Hematopoietic multipotent progenitor cell treated with erythropoietin and hydrocortisone succinate and interleukin-3 and kit ligand, for 8 days (in vitro differentiated cells): ENCODE data around the gene NCAPG2.

Experiments
- DNase-seq: peaks from one replicate; pipeline ENCODE4 v3.0.0-alpha.2; 2015

Gene NCAPG2

GRCh38 chr7:158623241-158623640 lies 81.4 kb downstream of the NCAPG2 start:
- no peak for DNase-seq

GRCh38 chr7:158620839-158621441 lies 83.7 kb downstream of the NCAPG2 start:
- DNase-seq = no peak

- DNase-seq = no peak
These were observed 84.2 kb downstream of the NCAPG2 start for GRCh38 chr7:158620418-158620817.

GRCh38 chr7:158618745-158619140 lies 85.9 kb downstream of the NCAPG2 start:
- DNase-seq = no peak

GRCh38 chr7:158617737-158618128 lies 86.9 kb downstream of the NCAPG2 start:
- DNase-seq = no peak

- DNase-seq = no peak
These were observed 88.6 kb downstream of the NCAPG2 start for GRCh38 chr7:158616050-158616449.

- DNase-seq = no peak
These were observed 89.9 kb downstream of the NCAPG2 start for GRCh38 chr7:158614700-158615099.

GRCh38 chr7:158613481-158613880 lies 91.1 kb downstream of the NCAPG2 start:
- DNase-seq = peak; percentile 32

GRCh38 chr7:158612546-158612945 lies 92.1 kb downstream of the NCAPG2 start:
- no peak for DNase-seq

- DNase-seq = no peak
These were observed 93.1 kb downstream of the NCAPG2 start for GRCh38 chr7:158611541-158611940.

GRCh38 chr7:158609313-158609974 lies 95.2 kb downstream of the NCAPG2 start:
- DNase-seq = no peak

- no peak for DNase-seq
These were observed 97.0 kb downstream of the NCAPG2 start for GRCh38 chr7:158607563-158607962.

GRCh38 chr7:158606671-158607424 lies 97.8 kb downstream of the NCAPG2 start:
- no peak for DNase-seq

- no peak for DNase-seq
These were observed 98.5 kb downstream of the NCAPG2 start for GRCh38 chr7:158606129-158606528.

- DNase-seq = no peak
These were observed 100.5 kb downstream of the NCAPG2 start for GRCh38 chr7:158603773-158604755.

- DNase-seq = no peak
These were observed 101.5 kb downstream of the NCAPG2 start for GRCh38 chr7:158602905-158603772.

- DNase-seq = no peak
These were observed 102.6 kb downstream of the NCAPG2 start for GRCh38 chr7:158602041-158602440.

- no peak for DNase-seq
These were observed 103.5 kb downstream of the NCAPG2 start for GRCh38 chr7:158601090-158601489.

- no peak for DNase-seq
These were observed 107.9 kb downstream of the NCAPG2 start for GRCh38 chr7:158596745-158597144.

GRCh38 chr7:158596309-158596708 lies 108.3 kb downstream of the NCAPG2 start:
- DNase-seq = no peak

- DNase-seq = no peak
These were observed 109.5 kb downstream of the NCAPG2 start for GRCh38 chr7:158595068-158595467.

GRCh38 chr7:158592541-158592940 lies 112.1 kb downstream of the NCAPG2 start:
- no peak for DNase-seq
